ENCODE results near the gene PBX1.
A peak's percentile ranks its signal among the peaks of the same experiment; 100 is the strongest.

PBX1 gene

DNA sequence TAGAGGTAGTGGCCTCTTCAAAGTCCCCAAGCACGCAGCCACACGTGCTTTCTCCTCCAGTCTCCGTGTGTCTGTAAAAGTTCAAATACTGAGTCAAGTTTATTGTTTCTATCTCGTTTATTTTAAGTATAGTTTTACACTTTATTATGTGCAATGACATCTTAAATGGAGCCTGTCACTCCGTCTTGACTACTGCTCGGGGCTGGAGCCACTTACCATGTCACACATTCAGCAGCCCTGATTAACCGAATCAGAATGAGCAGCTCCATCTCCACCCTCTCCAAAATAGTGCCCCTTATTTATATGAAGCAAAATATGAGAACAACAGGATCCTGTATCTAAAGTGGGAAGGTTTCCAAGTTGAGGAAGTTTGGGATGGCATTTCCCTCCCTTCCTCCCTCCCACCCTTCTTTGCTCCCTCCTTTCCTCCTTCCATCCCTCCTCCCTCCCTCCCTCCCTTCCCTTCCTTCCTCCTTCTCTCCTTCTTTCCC lies 201.0 kb downstream of the PBX1 start:
- DNase-seq (ENCODE audit: low spot score) = no peak
- POLR2A ChIA-PET (ENCODE audit: low non-redundant PET) = no interaction called here
- TF ChIP-seq, protein P1, sequence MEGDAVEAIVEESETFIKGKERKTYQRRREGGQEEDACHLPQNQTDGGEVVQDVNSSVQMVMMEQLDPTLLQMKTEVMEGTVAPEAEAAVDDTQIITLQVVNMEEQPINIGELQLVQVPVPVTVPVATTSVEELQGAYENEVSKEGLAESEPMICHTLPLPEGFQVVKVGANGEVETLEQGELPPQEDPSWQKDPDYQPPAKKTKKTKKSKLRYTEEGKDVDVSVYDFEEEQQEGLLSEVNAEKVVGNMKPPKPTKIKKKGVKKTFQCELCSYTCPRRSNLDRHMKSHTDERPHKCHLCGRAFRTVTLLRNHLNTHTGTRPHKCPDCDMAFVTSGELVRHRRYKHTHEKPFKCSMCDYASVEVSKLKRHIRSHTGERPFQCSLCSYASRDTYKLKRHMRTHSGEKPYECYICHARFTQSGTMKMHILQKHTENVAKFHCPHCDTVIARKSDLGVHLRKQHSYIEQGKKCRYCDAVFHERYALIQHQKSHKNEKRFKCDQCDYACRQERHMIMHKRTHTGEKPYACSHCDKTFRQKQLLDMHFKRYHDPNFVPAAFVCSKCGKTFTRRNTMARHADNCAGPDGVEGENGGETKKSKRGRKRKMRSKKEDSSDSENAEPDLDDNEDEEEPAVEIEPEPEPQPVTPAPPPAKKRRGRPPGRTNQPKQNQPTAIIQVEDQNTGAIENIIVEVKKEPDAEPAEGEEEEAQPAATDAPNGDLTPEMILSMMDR (conservative IDR thresholded peaks at IDR 0.05; ENCODE audit: low read depth) = no peak
- no peak overlapping the region for H3K27ac ChIP-seq
- CTCF ChIA-PET = no interaction called here

DNA sequence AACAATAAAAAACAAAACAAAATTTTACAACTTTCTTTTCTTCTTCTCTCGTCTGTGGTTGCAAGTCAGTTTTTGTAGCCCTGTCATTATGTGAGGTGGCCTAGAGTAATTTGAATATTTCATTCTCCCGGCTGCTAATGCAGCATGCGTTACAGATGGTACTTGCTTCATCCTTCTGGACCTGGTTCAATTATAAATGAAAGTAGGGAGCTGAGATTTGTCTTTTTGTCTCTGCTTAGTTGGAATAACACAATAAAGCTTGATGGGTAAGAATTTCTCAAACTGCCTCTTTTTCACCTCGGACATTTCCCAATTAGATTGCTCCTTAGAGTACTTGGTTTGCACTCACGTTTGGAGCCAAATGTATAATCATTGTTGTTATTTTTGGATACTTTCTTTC lies 201.6 kb downstream of the PBX1 start:
- DNase-seq (ENCODE audit: low spot score) = no peak
- CTCF ChIA-PET = no interaction called here
- POLR2A ChIA-PET (ENCODE audit: low non-redundant PET) = no interaction called here
- no peak overlapping the region for H3K27ac ChIP-seq
- TF ChIP-seq, protein P1 (conservative IDR thresholded peaks at IDR 0.05; ENCODE audit: low read depth) = no peak

DNA sequence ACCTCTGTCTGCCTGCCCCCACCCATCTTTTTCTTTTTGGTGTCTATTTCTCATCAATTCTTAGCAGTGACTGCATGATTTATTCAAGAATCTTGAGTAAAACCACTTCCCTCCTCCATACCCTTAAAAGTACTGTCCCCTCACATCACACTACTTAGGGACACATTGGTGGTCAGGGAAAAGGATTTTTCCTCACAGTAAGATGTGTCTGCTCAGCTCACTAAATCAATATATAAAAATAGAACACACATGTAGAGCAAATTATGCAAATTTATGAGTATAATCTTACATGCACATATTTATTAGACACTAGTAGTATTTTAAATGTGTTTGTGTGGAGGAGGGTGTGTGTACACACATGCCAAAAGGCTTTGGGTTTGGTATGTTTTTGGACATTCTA lies 202.0 kb downstream of the PBX1 start:
- no peak overlapping the region for H3K27ac ChIP-seq
- no peak for DNase-seq (ENCODE audit: low spot score)
- TF ChIP-seq, protein P1 (conservative IDR thresholded peaks at IDR 0.05; ENCODE audit: low read depth) = no peak
- CTCF ChIA-PET = no interaction called here
- POLR2A ChIA-PET (ENCODE audit: low non-redundant PET) = no interaction called here

DNA sequence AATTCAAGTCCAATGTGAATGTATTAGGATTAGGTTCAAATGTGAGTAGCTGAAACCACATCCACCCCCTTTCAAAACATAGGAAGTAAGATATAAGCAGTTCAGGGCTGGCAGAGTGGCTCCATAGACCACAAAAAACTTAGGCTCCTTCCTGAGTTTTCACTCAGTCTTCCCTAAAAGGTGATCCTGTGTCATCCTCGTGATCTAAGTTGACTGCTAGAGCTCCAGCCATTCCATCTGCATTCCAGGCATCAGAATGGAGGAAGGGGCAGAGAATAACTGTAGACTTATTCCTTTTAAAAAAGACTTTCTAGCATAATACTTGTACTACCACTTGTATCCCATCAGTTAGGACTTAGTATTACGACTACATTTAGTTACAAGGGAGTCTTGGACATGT lies 204.1 kb downstream of the PBX1 start:
- TF ChIP-seq, protein P1 (conservative IDR thresholded peaks at IDR 0.05; ENCODE audit: low read depth) = no peak
- H3K27ac ChIP-seq = no peak overlapping the region
- POLR2A ChIA-PET (ENCODE audit: low non-redundant PET) = no interaction called here
- CTCF ChIA-PET = interaction anchor here (0.6 kb wide), 1 partner anchor 63 kb away, joined by 3 read pairs; no protein-coding TSS in a partner anchor
- DNase-seq (ENCODE audit: low spot score) = no peak

DNA sequence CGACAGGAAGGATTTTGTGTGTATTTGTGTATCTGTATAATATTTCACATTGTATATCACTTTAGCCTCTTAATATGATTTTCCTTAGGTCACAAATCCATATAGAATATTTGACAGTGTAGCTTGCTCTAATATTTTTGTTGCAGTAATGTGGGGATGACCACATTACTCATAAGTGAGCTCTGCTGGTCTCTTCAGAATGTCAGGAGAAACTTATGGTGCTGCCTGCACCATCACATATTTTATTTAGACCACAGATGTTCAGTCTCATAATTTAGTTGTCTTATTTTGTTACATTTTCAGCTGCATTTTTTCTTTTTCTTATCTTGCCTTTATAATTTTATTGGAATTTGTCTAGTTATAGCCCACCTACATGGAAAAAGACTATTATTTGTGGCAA lies 205.3 kb downstream of the PBX1 start:
- DNase-seq (ENCODE audit: low spot score) = no peak
- no peak overlapping the region for H3K27ac ChIP-seq
- ChIA-PET CTCF (no interaction called here), POLR2A (ENCODE audit: low non-redundant PET) (no interaction called here)
- TF ChIP-seq, protein P1 (conservative IDR thresholded peaks at IDR 0.05; ENCODE audit: low read depth) = no peak

DNA sequence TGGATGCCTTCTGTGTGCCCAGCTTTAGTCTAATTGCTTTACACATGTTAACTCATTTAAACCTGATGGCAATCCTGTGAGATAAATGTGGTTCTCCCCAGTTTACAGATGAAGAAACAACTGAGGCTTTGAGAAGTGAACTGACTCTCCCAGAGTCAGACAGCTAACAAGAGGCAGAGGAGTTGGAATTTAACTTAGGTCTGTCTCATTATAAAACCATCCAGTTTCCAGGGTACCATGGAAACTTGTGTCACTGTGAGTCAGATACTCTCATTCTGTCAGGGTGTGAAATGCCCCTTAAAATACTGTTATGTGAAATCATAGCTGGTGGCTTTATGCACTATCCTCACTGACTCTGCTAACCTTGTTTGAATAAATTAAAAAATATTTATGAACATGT lies 206.6 kb downstream of the PBX1 start:
- CTCF ChIA-PET = interaction anchor here (0.6 to 0.7 kb wide), 2 partner anchors 11 to 126 kb away, joined by 3 to 4 read pairs; no protein-coding TSS in a partner anchor
- H3K27ac ChIP-seq = no peak overlapping the region
- POLR2A ChIA-PET (ENCODE audit: low non-redundant PET) = no interaction called here

More for the DNA sequence above, 206.6 kb downstream of the PBX1 start:
- peak; percentile 31 for DNase-seq (ENCODE audit: low spot score)
- TF ChIP-seq, protein P1 (conservative IDR thresholded peaks at IDR 0.05; ENCODE audit: low read depth) = no peak
